ENCODE data around the gene CYBC1. TPM values are rescaled to one million over a fixed set of nuclear protein-coding genes. Genes with fewer than 3 reads are reported as not detected.

The CYBC1 gene
- total and polyA plus RNA-seq, 9 of the 15 experiments (the other 6 are each of a cell fraction or from before 2014, with no cell fraction given), result 1.3 to 71.8 (median 49.9) TPM

GRCh38 chr17:82438401-82439193 lies 12.0 kb downstream of the CYBC1 start:
- TF ChIP-seq FOXA1 (IDR thresholded peaks at IDR 0.05; ENCODE audit: borderline replicate concordance), result no peak
- TF ChIP-seq ZBTB33 (CRISPR knock-in tag; IDR thresholded peaks at IDR 0.05), result no peak
- TF ChIP-seq POLR2G (IDR thresholded peaks at IDR 0.05; ENCODE audit: low read depth, low read length), result peak; percentile 40; the same call in 1 of the 2 replicates
- no peak for TF ChIP-seq BRF2 (IDR thresholded peaks at IDR 0.05; ENCODE audit: borderline replicate concordance, insufficient read depth, insufficient read length)
- no peak for TF ChIP-seq TARDBP (IDR thresholded peaks at IDR 0.05)
- TF ChIP-seq HNRNPLL (IDR thresholded peaks at IDR 0.05; ENCODE audit: low read depth, low read length, poor library complexity, severe bottlenecking), result peak; percentile 7
- TF ChIP-seq NFE2 (IDR thresholded peaks at IDR 0.05; ENCODE audit: low read depth), result no peak
- TF ChIP-seq NR2C1 (IDR thresholded peaks at IDR 0.05), result no peak
- TF ChIP-seq NR2C1 (tag; IDR thresholded peaks at IDR 0.05), result no peak
- intact Hi-C loops (cut with micrococcal nuclease), result no loop called here
- no peak overlapping the region for H3K4me2 ChIP-seq (ENCODE audit: insufficient read depth, low read length)
- no peaks in the 10 kb centered on the region for H3K9me1 ChIP-seq (ENCODE audit: control insufficient read depth, insufficient read depth, low read length)
- H3K27ac ChIP-seq (ENCODE audit: extremely low read depth, low read depth, low read length), result no peak overlapping the region
- FAIRE-seq (no peak), ATAC-seq (no peak), DNase-seq (ENCODE audit: extremely low read depth in 1 of 4, low spot score in 3 of 4) (no peak)
- 73% methylated on average over 24 of the region's 26 CpGs for WGBS (ENCODE audit: insufficient coverage, low coverage, missing lambda C conversion rate)
- H3K4me3 ChIP-seq, result no peak overlapping the region
- H3K79me2 ChIP-seq (ENCODE audit: control insufficient read depth, insufficient read depth, low read length), result no peaks in the 10 kb centered on the region
- CTCF ChIA-PET (ENCODE audit: low intra/inter-chr PET ratio), result no interaction called here
- no TSS peak for BruUV-seq (replicated peaks)
- in situ Hi-C loops (cut with MboI), result no loop called here
- H3K36me3 ChIP-seq (ENCODE audit: control insufficient read depth, insufficient read depth, low read length), result peaks cover 16% of the 10 kb centered on the region; the same call in 1 of the 3 replicates
- peaks cover 0 to 66% of the 10 kb centered on the region in 2 experiments; a peak in 2 of 5 replicates for H3K4me1 ChIP-seq (replicated peaks in 1 of 2; ENCODE audit: control insufficient read depth in 2 of 2, insufficient read depth in 2 of 2, low read length in 2 of 2)
- POLR2A ChIA-PET, result interaction anchor here (0.5 to 1.7 kb wide), 2 partner anchors 17 to 108 kb away, joined by 3 to 6 read pairs; no protein-coding TSS in a partner anchor
- H3K9ac ChIP-seq (ENCODE audit: insufficient read depth in 1 of 2, low read depth in 2 of 2, low read length in 2 of 2), result no peak overlapping the region
- no peaks in the 10 kb centered on the region for H3K9me3 ChIP-seq (replicated peaks; ENCODE audit: control insufficient read depth, insufficient read depth, low read depth, low read length)
- H2AFZ ChIP-seq (ENCODE audit: low read depth, low read length), result no peak overlapping the region
- H3K27me3 ChIP-seq (ENCODE audit: control insufficient read depth in 2 of 2, insufficient read depth in 2 of 2, low read length in 2 of 2), result no peaks in the 10 kb centered on the region
- H4K20me1 ChIP-seq (replicated peaks; ENCODE audit: control insufficient read depth, insufficient read depth, low read length), result no peaks in the 10 kb centered on the region

Data from K562 (cell line).